HCT116 (cell line): ENCODE data around the gene MRPL20. TPM values are rescaled to one million over a fixed set of nuclear protein-coding genes. Genes with fewer than 3 reads are reported as not detected.

Source experiments
- ATAC-seq: fragments of 200-7000 bp; cut with Tn5 transposase; 2 replicates; pipeline ENCODE4 v1.9.1; 2020; ENCODE audit warnings: mild to moderate bottlenecking, moderate library complexity
- BruUV-seq: library from RNA; stranded (reverse); fragments of 400-500 nt; replicated peaks from 2 replicates; lab custom pipeline; 2021; lab: Mats Ljungman, UMichigan
- CTCF ChIA-PET: fragments of 300-600 bp; sonication (Branson Sonifier 250); formaldehyde crosslinking; loops from one replicate; lab custom pipeline; 2021; ENCODE audit warnings: antibody characterized with exemption; lab: Charles Lee
- POLR2A ChIA-PET: fragments of 300-600, 350-600 bp; sonication (Branson Sonifier 250); formaldehyde crosslinking; loops from one replicate; lab custom pipeline; 2021; ENCODE audit warnings: antibody characterized with exemption; lab: Charles Lee
- RAD21 ChIA-PET, 2 experiments: fragments of 300-600 bp; sonication (Branson Sonifier 250); formaldehyde crosslinking; loops; one replicate each; lab custom pipeline; 2023; ENCODE audit warnings: low total read pairs in 2 of 2; ENCODE audit not compliant: uncharacterized antibody in 2 of 2, unreplicated experiment in 2 of 2, low non-redundant PET in 1 of 2; lab: Charles Lee
- DNase-seq: peaks from one replicate; pipeline ENCODE4 v3.0.0-alpha.2; 2010; ENCODE audit warnings: low read depth, low spot score
- H2AFZ ChIP-seq: fragments of 200-600 bp; shearing (Covaris generic), sonication (generic); 2 replicates; pipeline ENCODE4 v1.6.1; 2017; ENCODE audit warnings: low read depth, mixed run types, mixed read lengths, antibody characterized with exemption, low read length; ENCODE audit not compliant: poor library complexity, severe bottlenecking
- H3K27ac ChIP-seq: 2 replicates; pipeline ENCODE4 v1.5.1; 2012; ENCODE audit warnings: low read depth, low read length
- H3K27me3 ChIP-seq: fragments of 200-600 bp; sonication (generic); 2 replicates; pipeline ENCODE4 v1.6.1; 2016; ENCODE audit warnings: mixed run types, low read length, mixed read lengths; ENCODE audit not compliant: insufficient read depth
- H3K36me3 ChIP-seq, 2 experiments: fragments of 200-500 bp in 1 of 2; fragments of 200-600 bp in 1 of 2; sonication (Bioruptor generic) in 1 of 2; sonication (generic) in 1 of 2; 2 replicates each; pipeline versions ENCODE4 v1.5.1 to v1.6.1; 2014 to 2016; ENCODE audit warnings: low read length in 2 of 2, inconsistent platforms in 1 of 2, mixed read lengths in 1 of 2, mixed run types in 1 of 2; ENCODE audit not compliant: insufficient read depth in 2 of 2, control insufficient read depth in 1 of 2
- H3K4me1 ChIP-seq, 2 experiments: fragments of 200-600 bp in 1 of 2; sonication (generic) in 1 of 2; 2 replicates each; pipeline versions ENCODE4 v1.5.1 to v1.6.1; 2012 to 2017; ENCODE audit warnings: low read length in 2 of 2, inconsistent platforms in 1 of 2, mild to moderate bottlenecking in 1 of 2, mixed read lengths in 1 of 2, mixed run types in 1 of 2, moderate library complexity in 1 of 2; ENCODE audit not compliant: insufficient read depth in 2 of 2, control insufficient read depth in 1 of 2
- H3K4me2 ChIP-seq: fragments of 200-600 bp; sonication (generic); 2 replicates; pipeline ENCODE4 v1.6.1; 2017; ENCODE audit warnings: mixed run types, low read length, mixed read lengths
- H3K4me3 ChIP-seq, 2 experiments: fragments of 200-600 bp in 1 of 2; sonication (generic) in 1 of 2; replicated peaks in 1 of 2; 2 replicates each; pipeline ENCODE4 v1.5.1; 2011 to 2016; ENCODE audit warnings: low read length in 2 of 2, control low read depth in 1 of 2, low read depth in 1 of 2, mild to moderate bottlenecking in 1 of 2, mixed read lengths in 1 of 2, mixed run types in 1 of 2
- H3K79me2 ChIP-seq: fragments of 200-600 bp; sonication (generic); 2 replicates; pipeline ENCODE4 v1.6.1; 2017; ENCODE audit warnings: mild to moderate bottlenecking, mixed run types, low read length, moderate library complexity, mixed read lengths; ENCODE audit not compliant: insufficient read depth
- H3K9ac ChIP-seq: fragments of 200-600 bp; sonication (generic); 2 replicates; pipeline ENCODE4 v1.6.1; 2016; ENCODE audit warnings: low read length, mixed read lengths
- H3K9me2 ChIP-seq: fragments of 200-600 bp; sonication (generic), shearing (Covaris generic); 2 replicates; pipeline ENCODE4 v1.6.1; 2017; ENCODE audit warnings: mixed run types, mild to moderate bottlenecking, moderate library complexity; ENCODE audit not compliant: insufficient read depth
- H3K9me3 ChIP-seq, 2 experiments: fragments of 200-500 bp in 1 of 2; fragments of 200-600 bp in 1 of 2; sonication (Bioruptor generic) in 1 of 2; sonication (generic) in 1 of 2; 2 replicates each; pipeline ENCODE4 v1.6.1; 2014 to 2017; ENCODE audit warnings: low read length in 2 of 2, mixed read lengths in 2 of 2, inconsistent platforms in 1 of 2, low read depth in 1 of 2, mild to moderate bottlenecking in 1 of 2, mixed run types in 1 of 2, moderate library complexity in 1 of 2; ENCODE audit not compliant: control insufficient read depth in 1 of 2, insufficient read depth in 1 of 2
- H4K20me1 ChIP-seq: fragments of 200-600 bp; sonication (generic), shearing (Covaris generic); 2 replicates; pipeline ENCODE4 v1.6.1; 2017; ENCODE audit warnings: mixed run types, mild to moderate bottlenecking, moderate library complexity; ENCODE audit not compliant: insufficient read depth
- ATF3 ChIP-seq: IDR thresholded peaks from 2 replicates; pipeline ENCODE4 v1.6.1; 2012
- CBX3 ChIP-seq: IDR thresholded peaks from 2 replicates; pipeline ENCODE4 v1.6.1; 2012; ENCODE audit warnings: low read depth
- CEBPB ChIP-seq: IDR thresholded peaks from 2 replicates; pipeline ENCODE4 v1.6.1; 2012; ENCODE audit warnings: low read depth
- CTCF ChIP-seq, 3 experiments: fragments of 200-600 bp in 1 of 3; sonication (generic) in 1 of 3; IDR thresholded peaks in 2 of 3; conservative IDR thresholded peaks in 1 of 3; 2 replicates each; pipeline ENCODE4 v1.5.1; 2012 to 2017; ENCODE audit warnings: low read depth in 2 of 3, low read length in 2 of 3, antibody characterized with exemption in 1 of 3, borderline replicate concordance in 1 of 3, control low read depth in 1 of 3, mild to moderate bottlenecking in 1 of 3, mixed read lengths in 1 of 3, mixed run types in 1 of 3, moderate library complexity in 1 of 3; ENCODE audit not compliant: insufficient read depth in 1 of 3
- FOSL1 ChIP-seq: IDR thresholded peaks from 2 replicates; pipeline ENCODE4 v1.6.1; 2012; ENCODE audit warnings: low read depth
- JUND ChIP-seq: IDR thresholded peaks from 2 replicates; pipeline ENCODE4 v1.6.1; 2012
- POLR2A ChIP-seq: IDR thresholded peaks from 2 replicates; pipeline ENCODE4 v1.7.0; 2011; ENCODE audit warnings: borderline replicate concordance; ENCODE audit not compliant: insufficient read depth, insufficient read length; ENCODE audit errors: extremely low read depth
- POLR2AphosphoS5 ChIP-seq: IDR thresholded peaks from 2 replicates; pipeline ENCODE4 v1.6.1; 2011; ENCODE audit warnings: mild to moderate bottlenecking, low read depth, low read length, moderate library complexity
- REST ChIP-seq: IDR thresholded peaks from 2 replicates; pipeline ENCODE4 v1.6.1; 2012; ENCODE audit warnings: low read depth
- SP1 ChIP-seq: IDR thresholded peaks from 2 replicates; pipeline ENCODE4 v1.6.1; 2012; ENCODE audit warnings: low read depth
- SRF ChIP-seq: IDR thresholded peaks from 2 replicates; pipeline ENCODE4 v1.6.1; 2012; ENCODE audit warnings: low read depth
- TCF7L2 ChIP-seq: IDR thresholded peaks from 2 replicates; pipeline ENCODE4 v1.7.0; 2011; ENCODE audit warnings: borderline replicate concordance, inconsistent platforms; ENCODE audit not compliant: insufficient read depth, insufficient read length; ENCODE audit errors: extremely low read depth
- intact Hi-C: fragments of 100-400 bp; cut with micrococcal nuclease; formaldehyde crosslinking; loops from 2 replicates; pipeline ENCODE4 v1.10.0; 2022
- total RNA-seq: library from RNA; stranded (reverse); gene quantifications from one replicate; pipeline ENCODE4 v1.2.1, GENCODE V29; 2021; ENCODE audit not compliant: unreplicated experiment

MRPL20 gene
- total RNA-seq, 1 experiment from 2014 or later, result 131 TPM

GRCh38 chr1:1356166-1356795 is 50.8 kb downstream of the MRPL20 start:
- POLR2A ChIA-PET, result no interaction called here
- RAD21 ChIA-PET, result no interaction called here
- no peaks in the 10 kb centered on the region for H3K79me2 ChIP-seq

More at GRCh38 chr1:1356166-1356795, 50.8 kb downstream of the MRPL20 start:
- Histone ChIP-seq H3K4me1 (peaks cover 29 to 70% of the 10 kb centered on the region in 2 experiments), H3K27me3 (no peaks in the 10 kb centered on the region), H3K9me2 (no peaks in the 10 kb centered on the region), H3K9ac (no peak overlapping the region), H3K4me3 (no peak overlapping the region), H3K27ac (no peak overlapping the region), H3K4me2 (no peak overlapping the region), H4K20me1 (no peaks in the 10 kb centered on the region), H3K36me3 (no peaks in the 10 kb centered on the region), H3K9me3 (no peaks in the 10 kb centered on the region), H2AFZ (no peak overlapping the region)
- CTCF ChIA-PET, result no interaction called here
- intact Hi-C loops, result no loop called here
- ATAC-seq, result no peak
- no TSS peak for BruUV-seq
- TF ChIP-seq ATF3 (no peak), SP1 (no peak), TCF7L2 (no peak), REST (no peak), POLR2A (no peak), FOSL1 (no peak), JUND (no peak), POLR2AphosphoS5 (no peak), SRF (no peak), CEBPB (no peak), CBX3 (no peak), CTCF (IDR thresholded peaks at IDR 0.05 in 2 of 3, conservative IDR thresholded peaks at IDR 0.05 in 1 of 3; ENCODE audit: borderline replicate concordance in 1 of 3, insufficient read depth in 1 of 3, low read depth in 2 of 3, low read length in 2 of 3) (no peak)
- DNase-seq, result no peak
